ENCODE results near the gene ADAMTS7. TPM values are rescaled to one million over a fixed set of nuclear protein-coding genes. Genes with fewer than 3 reads are reported as not detected.
"Not testable (repeated sequence)": the region's sequence is repeated elsewhere in the genome, so short reads cannot be mapped to it uniquely, and the experiment has no call there.

ADAMTS7 gene
- total RNA-seq, 1 donor: 34.0 TPM

DNA sequence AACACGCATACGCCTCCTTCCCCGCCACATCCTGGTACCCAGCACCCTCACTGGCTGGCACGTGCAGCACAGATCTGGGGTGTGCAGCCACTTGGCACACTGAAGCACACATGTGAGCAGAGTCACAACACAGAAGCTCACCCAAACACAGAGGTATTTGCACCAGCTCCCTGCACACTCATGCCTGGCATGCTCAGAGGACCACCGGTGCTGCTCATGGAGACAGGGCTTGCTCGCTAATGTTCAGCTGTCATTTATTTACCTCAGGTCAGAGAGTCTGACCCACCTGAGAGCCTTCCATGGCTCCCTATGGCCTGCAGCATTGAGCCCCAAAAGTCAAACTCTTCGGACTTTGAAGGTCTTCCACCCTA lies 70.4 kb downstream of the ADAMTS7 start:
- Histone ChIP-seq H3K9me3 (ENCODE audit: low read depth, low read length) (no peaks in the 10 kb centered on the region), H3K4me2 (ENCODE audit: insufficient read depth, low read length) (no peak overlapping the region), H3K4me3 (ENCODE audit: insufficient read depth, low read length) (no peak overlapping the region), H2AFZ (ENCODE audit: low read length) (no peak overlapping the region), H3K27me3 (ENCODE audit: insufficient read depth, low read length) (peaks cover 5% of the 10 kb centered on the region), H3K79me2 (ENCODE audit: insufficient read depth, low read length) (no peaks in the 10 kb centered on the region), H4K20me1 (ENCODE audit: insufficient read depth, low read length) (no peaks in the 10 kb centered on the region), H3K4me1 (ENCODE audit: insufficient read depth, low read length) (no peaks in the 10 kb centered on the region), H3K36me3 (ENCODE audit: insufficient read depth, low read length) (no peaks in the 10 kb centered on the region), H3K27ac (ENCODE audit: low read depth, low read length) (no peak overlapping the region)
- TF ChIP-seq CTCF (IDR thresholded peaks at IDR 0.05; ENCODE audit: extremely low read depth, low read depth, low read length): no peak
- DNase-seq (ENCODE audit: insufficient read length, low spot score, missing footprints): no peak

DNA sequence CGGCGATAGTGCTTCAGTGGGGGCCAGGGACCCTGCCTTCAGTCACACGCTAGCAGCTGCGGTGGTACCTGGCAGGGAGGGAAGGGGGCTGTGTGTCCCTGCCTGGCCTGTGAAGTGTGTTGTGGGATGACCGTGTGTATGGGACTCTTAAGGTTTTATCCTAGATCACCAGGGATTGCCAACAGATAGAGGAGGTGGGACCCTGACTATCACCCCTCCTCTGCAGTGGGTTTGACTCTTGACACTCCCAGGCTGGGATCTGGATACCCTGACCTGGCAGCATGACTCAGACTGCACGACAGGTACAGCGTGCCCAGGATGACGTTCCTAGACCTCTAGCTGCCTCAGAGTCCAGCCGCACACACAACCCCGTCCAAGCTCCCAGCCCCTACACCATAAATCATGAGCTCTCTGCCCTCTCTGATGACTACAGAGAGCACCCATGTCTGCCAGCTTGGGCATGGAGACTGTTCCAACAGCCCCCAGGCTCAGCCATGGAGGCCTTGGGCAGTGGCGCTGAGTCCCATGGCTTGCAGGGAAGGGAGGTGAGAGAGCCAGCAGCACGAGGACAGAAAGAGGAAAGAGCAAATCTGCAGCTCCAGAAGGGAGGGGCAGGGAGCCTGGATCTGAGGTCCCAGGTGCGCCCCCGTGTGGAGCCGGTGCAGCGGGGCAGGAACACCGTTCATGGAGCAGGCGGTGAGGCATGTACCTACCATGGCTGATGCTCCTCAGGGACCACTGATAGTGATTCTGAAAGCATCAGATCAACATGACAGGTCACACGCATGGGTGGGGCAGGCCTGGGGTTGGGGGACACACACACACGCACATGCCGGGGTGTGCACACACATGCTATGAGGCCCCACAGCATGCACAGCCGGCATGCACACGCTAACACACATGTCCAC lies 71.0 kb downstream of the ADAMTS7 start:
- peak; percentile 50 for TF ChIP-seq CTCF (IDR thresholded peaks at IDR 0.05; ENCODE audit: extremely low read depth, low read depth, low read length)
- Histone ChIP-seq H3K79me2 (ENCODE audit: insufficient read depth, low read length) (no peaks in the 10 kb centered on the region), H3K4me1 (ENCODE audit: insufficient read depth, low read length) (no peaks in the 10 kb centered on the region), H3K36me3 (ENCODE audit: insufficient read depth, low read length) (no peaks in the 10 kb centered on the region), H3K27ac (ENCODE audit: low read depth, low read length) (no peak overlapping the region), H3K4me2 (ENCODE audit: insufficient read depth, low read length) (no peak overlapping the region), H2AFZ (ENCODE audit: low read length) (no peak overlapping the region), H3K27me3 (ENCODE audit: insufficient read depth, low read length) (peaks cover 9% of the 10 kb centered on the region), H4K20me1 (ENCODE audit: insufficient read depth, low read length) (no peaks in the 10 kb centered on the region), H3K9me3 (ENCODE audit: low read depth, low read length) (no peaks in the 10 kb centered on the region), H3K4me3 (ENCODE audit: insufficient read depth, low read length) (no peak overlapping the region)
- no peak for DNase-seq (ENCODE audit: insufficient read length, low spot score, missing footprints)

- no peak overlapping the region for H3K27ac ChIP-seq (ENCODE audit: low read depth, low read length)
- DNase-seq (ENCODE audit: insufficient read length, low spot score, missing footprints): no peak
- no peak overlapping the region for H2AFZ ChIP-seq (ENCODE audit: low read length)
- peaks cover 17% of the 10 kb centered on the region for H3K27me3 ChIP-seq (ENCODE audit: insufficient read depth, low read length)
- no peak for TF ChIP-seq CTCF (IDR thresholded peaks at IDR 0.05; ENCODE audit: extremely low read depth, low read depth, low read length)
- H4K20me1 ChIP-seq (ENCODE audit: insufficient read depth, low read length): no peaks in the 10 kb centered on the region
- no peak overlapping the region for H3K4me3 ChIP-seq (ENCODE audit: insufficient read depth, low read length)
- no peaks in the 10 kb centered on the region for H3K4me1 ChIP-seq (ENCODE audit: insufficient read depth, low read length)
- no peaks in the 10 kb centered on the region for H3K9me3 ChIP-seq (ENCODE audit: low read depth, low read length)
- no peaks in the 10 kb centered on the region for H3K36me3 ChIP-seq (ENCODE audit: insufficient read depth, low read length)
- H3K4me2 ChIP-seq (ENCODE audit: insufficient read depth, low read length): no peak overlapping the region
- H3K79me2 ChIP-seq (ENCODE audit: insufficient read depth, low read length): no peaks in the 10 kb centered on the region
Measured at GRCh38 chr15:78739206-78739605, 72.1 kb downstream of the ADAMTS7 start.

DNA sequence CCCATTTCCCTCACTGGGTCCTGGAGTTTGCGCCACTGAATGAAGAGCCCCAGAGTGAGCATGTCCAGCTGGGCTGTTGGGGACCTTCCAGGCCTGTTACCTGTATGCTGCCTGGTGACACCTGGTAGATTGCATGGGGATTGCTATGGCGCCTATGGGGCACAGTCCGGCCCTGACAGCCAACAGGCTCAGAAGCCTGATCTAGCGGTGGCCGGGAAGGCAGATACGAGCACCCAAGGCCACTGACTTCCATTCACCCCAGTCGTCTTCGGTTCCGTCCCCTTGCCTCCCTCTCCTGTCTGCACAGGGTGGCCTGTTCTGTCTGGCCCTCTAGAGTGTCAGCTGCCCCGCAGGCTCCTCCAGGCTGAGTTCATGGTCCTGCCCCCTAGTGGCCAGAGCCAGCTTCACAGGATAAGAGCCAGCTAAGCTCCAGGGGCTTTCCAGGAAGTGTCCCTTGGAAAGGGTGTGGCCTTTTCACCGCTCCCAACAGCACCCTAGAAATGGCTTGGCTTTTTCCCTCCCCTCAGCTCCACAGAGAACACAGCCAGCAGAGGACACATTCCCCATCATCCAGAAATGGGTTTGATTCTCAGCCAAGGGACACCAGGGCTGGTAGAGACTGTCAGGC lies 73.2 kb downstream of the ADAMTS7 start:
- not testable (repeated sequence) for H3K36me3 ChIP-seq (ENCODE audit: insufficient read depth, low read length); H4K20me1 ChIP-seq (ENCODE audit: insufficient read depth, low read length); H2AFZ ChIP-seq (ENCODE audit: low read length); H3K9me3 ChIP-seq (ENCODE audit: low read depth, low read length); H3K4me2 ChIP-seq (ENCODE audit: insufficient read depth, low read length); H3K27ac ChIP-seq (ENCODE audit: low read depth, low read length); H3K79me2 ChIP-seq (ENCODE audit: insufficient read depth, low read length); H3K4me3 ChIP-seq (ENCODE audit: insufficient read depth, low read length); H3K4me1 ChIP-seq (ENCODE audit: insufficient read depth, low read length)
- peak; percentile 68 for TF ChIP-seq CTCF (IDR thresholded peaks at IDR 0.05; ENCODE audit: extremely low read depth, low read depth, low read length)
- peak; percentile 81 for DNase-seq (ENCODE audit: insufficient read length, low spot score, missing footprints)
- peaks cover 22% of the 10 kb centered on the region for H3K27me3 ChIP-seq (ENCODE audit: insufficient read depth, low read length)

Measured in osteoblast (primary cell).